ENCODE measurements around the gene TRPM2.
"Not testable (repeated sequence)": the region's sequence is repeated elsewhere in the genome, so short reads cannot be mapped to it uniquely, and the experiment has no call there.

The TRPM2 gene

GRCh38 chr21:44356636-44357035 is 3.2 kb downstream of the TRPM2 start:
- no peak for DNase-seq (ENCODE audit: low read depth in 2 of 2)

GRCh38 chr21:44357064-44357837 is 3.8 kb downstream of the TRPM2 start:
- no peak overlapping the region for H3K4me3 ChIP-seq (replicated peaks in 1 of 2; ENCODE audit: low read depth in 2 of 2, low read length in 2 of 2)
- DNase-seq (ENCODE audit: low read depth in 2 of 2): no peak
- TF ChIP-seq CTCF (IDR thresholded peaks at IDR 0.05; ENCODE audit: low read depth, low read length): no peak

More at GRCh38 chr21:44356636-44357035, 3.2 kb downstream of the TRPM2 start:
- no peak for TF ChIP-seq CTCF (IDR thresholded peaks at IDR 0.05; ENCODE audit: low read depth, low read length)
- H3K4me3 ChIP-seq (replicated peaks in 1 of 2; ENCODE audit: low read depth in 2 of 2, low read length in 2 of 2): no peak overlapping the region

GRCh38 chr21:44359396-44359795 is 6.0 kb downstream of the TRPM2 start:
- no peak for DNase-seq (ENCODE audit: low read depth in 2 of 2)
- H3K4me3 ChIP-seq (replicated peaks in 1 of 2; ENCODE audit: low read depth in 2 of 2, low read length in 2 of 2): no peak overlapping the region
- no peak for TF ChIP-seq CTCF (IDR thresholded peaks at IDR 0.05; ENCODE audit: low read depth, low read length)

DNA sequence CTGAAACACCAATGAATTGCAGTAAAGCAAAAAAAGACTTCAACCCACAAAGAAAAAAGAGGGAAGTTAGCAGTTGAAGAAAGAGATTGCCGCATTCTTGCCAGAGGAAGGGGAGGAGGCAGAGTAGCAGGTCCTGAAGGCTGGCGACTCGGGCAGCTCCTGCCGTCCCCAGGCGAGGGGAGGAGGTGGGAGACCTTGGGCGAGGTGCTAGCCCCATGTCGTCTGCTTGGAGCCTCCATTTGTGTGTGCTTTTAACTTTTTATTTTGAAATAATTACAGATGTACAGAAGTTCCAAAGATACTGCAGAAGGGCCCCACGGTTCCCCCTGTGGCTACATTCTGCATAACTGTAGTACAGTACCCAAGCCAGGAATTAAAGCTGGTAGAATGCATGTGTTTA is 6.7 kb downstream of the TRPM2 start:
- no peak for DNase-seq (ENCODE audit: low read depth in 2 of 2)
- H3K4me3 ChIP-seq (replicated peaks in 1 of 2; ENCODE audit: low read depth in 2 of 2, low read length in 2 of 2): no peak overlapping the region
- TF ChIP-seq CTCF (IDR thresholded peaks at IDR 0.05; ENCODE audit: low read depth, low read length): no peak

- not testable (repeated sequence) for DNase-seq (ENCODE audit: low read depth in 2 of 2); H3K4me3 ChIP-seq (replicated peaks in 1 of 2; ENCODE audit: low read depth in 2 of 2, low read length in 2 of 2)
Observed at GRCh38 chr21:44361903-44362302, 8.5 kb downstream of the TRPM2 start.

- no peak overlapping the region for H3K4me3 ChIP-seq (replicated peaks in 1 of 2; ENCODE audit: low read depth in 2 of 2, low read length in 2 of 2)
- TF ChIP-seq CTCF (IDR thresholded peaks at IDR 0.05; ENCODE audit: low read depth, low read length): no peak
- DNase-seq (ENCODE audit: low read depth in 2 of 2): no peak
Observed at GRCh38 chr21:44363278-44363677, 9.9 kb downstream of the TRPM2 start.

GRCh38 chr21:44364151-44365053 is 11.0 kb downstream of the TRPM2 start:
- DNase-seq (ENCODE audit: low read depth in 2 of 2): no peak
- no peak for TF ChIP-seq CTCF (IDR thresholded peaks at IDR 0.05; ENCODE audit: low read depth, low read length)
- H3K4me3 ChIP-seq (replicated peaks in 1 of 2; ENCODE audit: low read depth in 2 of 2, low read length in 2 of 2): no peak overlapping the region
